ENCODE results near the gene ALG14.
A peak's percentile ranks its signal among the peaks of the same experiment; 100 is the strongest.
"Not testable (repeated sequence)": the region's sequence is repeated elsewhere in the genome, so short reads cannot be mapped to it uniquely, and the experiment has no call there.

Gene ALG14

GRCh38 chr1:95069710-95070093, 3.0 kb downstream of the ALG14 start:
- H3K9me3 Mint-ChIP-seq = no peaks in the 10 kb centered on the region
- no peak overlapping the region for H3K4me3 Mint-ChIP-seq
- H3K36me3 Mint-ChIP-seq = peaks cover 14% of the 10 kb centered on the region
- no peak overlapping the region for H3K27ac Mint-ChIP-seq
- H3K4me1 Mint-ChIP-seq = peaks cover 21% of the 10 kb centered on the region
- DNase-seq (ENCODE audit: low spot score in 2 of 2) (no peak), ATAC-seq (no peak)

DNA sequence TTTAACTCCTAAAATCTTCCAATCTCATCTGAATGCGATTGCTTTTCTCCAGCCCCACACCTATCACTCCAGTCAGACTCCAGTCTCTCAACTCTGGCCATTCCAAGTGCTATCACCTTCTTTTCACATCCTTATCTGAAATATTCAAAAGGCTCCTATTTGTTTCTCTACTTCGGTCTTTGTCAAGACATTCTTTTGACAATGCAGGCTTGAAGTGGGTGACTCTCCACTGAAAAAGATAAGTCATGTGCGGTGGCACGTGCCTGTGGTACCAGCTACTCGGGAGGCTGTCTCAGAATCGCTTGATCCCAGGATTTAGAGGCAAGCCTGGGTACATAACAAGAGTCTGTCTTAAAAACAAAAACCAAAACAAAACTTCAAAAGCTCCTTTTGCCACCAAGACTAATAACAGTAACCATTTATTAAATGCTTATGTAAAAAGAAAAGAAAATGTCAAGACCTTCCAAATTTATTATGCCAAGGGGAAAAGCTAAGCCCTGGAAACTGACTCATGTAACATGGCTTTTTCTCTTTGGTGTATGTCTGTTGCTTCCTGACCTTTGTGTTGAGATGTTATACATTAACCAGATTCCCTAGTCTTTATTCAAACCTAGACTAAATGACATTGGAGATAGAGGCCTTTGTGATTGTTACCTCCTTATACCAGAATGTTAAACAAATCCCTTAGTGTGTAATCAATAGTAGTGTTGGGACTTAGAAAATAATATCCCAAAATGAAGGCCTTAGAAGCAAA, 3.6 kb downstream of the ALG14 start:
- Mint-ChIP-seq H3K27ac (no peak overlapping the region), H3K4me1 (peaks cover 21% of the 10 kb centered on the region), H3K4me3 (no peak overlapping the region), H3K36me3 (peaks cover 17% of the 10 kb centered on the region), H3K9me3 (no peaks in the 10 kb centered on the region)
- DNase-seq (ENCODE audit: low spot score in 2 of 2) (no peak), ATAC-seq (no peak)

DNA sequence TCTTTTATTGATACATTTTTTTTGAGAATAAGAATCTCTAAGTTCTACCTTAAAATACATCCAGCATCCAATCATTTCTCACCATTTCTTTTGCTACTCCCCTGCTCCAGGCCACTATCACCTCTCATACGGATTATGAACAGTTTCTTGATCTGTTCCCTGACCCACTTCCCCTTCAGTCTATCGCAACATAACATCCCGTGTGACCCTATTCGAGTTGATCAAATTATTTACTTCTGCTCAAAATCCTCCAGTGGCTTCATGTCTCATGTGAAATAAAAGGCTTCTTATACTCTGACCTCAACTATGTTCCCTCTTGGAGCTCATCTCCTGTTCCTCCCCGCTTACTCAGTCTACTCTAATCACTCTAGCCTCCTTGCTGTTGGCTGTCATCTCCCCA, 5.2 kb downstream of the ALG14 start:
- H3K4me3 Mint-ChIP-seq = no peak overlapping the region
- peaks cover 18% of the 10 kb centered on the region for H3K4me1 Mint-ChIP-seq
- ATAC-seq (no peak), DNase-seq (ENCODE audit: low spot score in 2 of 2) (no peak)
- H3K27ac Mint-ChIP-seq = no peak overlapping the region
- H3K9me3 Mint-ChIP-seq = no peaks in the 10 kb centered on the region
- peaks cover 11% of the 10 kb centered on the region for H3K36me3 Mint-ChIP-seq

DNA sequence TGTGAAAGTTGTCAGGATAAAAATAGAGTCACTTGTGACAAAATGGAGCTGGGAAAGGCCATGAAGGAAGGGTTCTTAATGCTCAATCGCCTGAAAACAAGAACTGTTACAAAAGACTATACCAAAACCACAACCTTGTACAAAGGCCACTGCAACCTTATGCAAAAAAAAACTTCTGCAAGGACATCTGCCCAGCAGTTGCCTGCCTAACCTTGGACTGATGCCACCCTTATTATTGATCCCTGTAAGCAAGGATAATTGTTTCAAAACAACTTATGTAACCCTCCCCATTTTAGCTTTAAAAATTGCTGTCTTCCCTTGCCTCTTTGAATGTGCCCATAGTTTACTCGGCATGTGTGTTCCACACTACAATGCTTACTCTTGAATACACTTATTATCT, 5.7 kb downstream of the ALG14 start:
- DNase-seq (ENCODE audit: low spot score in 2 of 2) = no peak
- Mint-ChIP-seq H3K27ac (no peak overlapping the region), H3K4me3 (no peak overlapping the region), H3K4me1 (peaks cover 13% of the 10 kb centered on the region), H3K9me3 (no peaks in the 10 kb centered on the region), H3K36me3 (peaks cover 8% of the 10 kb centered on the region)
- ATAC-seq = no peak

GRCh38 chr1:95061445-95062006, 11.2 kb downstream of the ALG14 start:
- DNase-seq (ENCODE audit: low spot score in 2 of 2) = no peak
- Mint-ChIP-seq H3K9me3 (no peaks in the 10 kb centered on the region), H3K27ac (no peak overlapping the region), H3K4me3 (no peak overlapping the region), H3K4me1 (no peaks in the 10 kb centered on the region), H3K36me3 (peaks cover 8% of the 10 kb centered on the region)
- no peak for ATAC-seq

DNA sequence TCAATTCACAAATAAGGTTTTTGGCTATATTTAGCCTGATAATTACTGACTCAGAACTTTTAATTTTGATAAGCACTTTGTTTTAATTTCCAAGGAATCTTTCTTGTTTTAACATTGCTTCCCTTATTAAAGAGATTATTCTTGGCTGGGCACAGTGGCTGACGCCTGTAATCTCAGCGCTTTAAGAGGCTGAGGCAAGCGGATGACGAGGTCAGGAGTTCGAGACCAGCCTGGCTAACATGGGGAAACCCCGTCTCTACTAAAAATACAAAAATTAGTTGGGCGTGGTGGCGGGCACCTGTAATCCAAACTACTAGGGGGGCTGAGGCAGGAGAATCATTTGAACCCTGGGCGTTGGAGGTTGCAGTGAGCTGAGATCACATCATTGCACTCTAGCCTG, 13.8 kb downstream of the ALG14 start:
- peaks cover 3% of the 10 kb centered on the region for H3K36me3 Mint-ChIP-seq
- no peak for DNase-seq (ENCODE audit: low spot score in 2 of 2)
- no peaks in the 10 kb centered on the region for H3K9me3 Mint-ChIP-seq
- H3K27ac Mint-ChIP-seq = no peak overlapping the region
- H3K4me3 Mint-ChIP-seq = no peak overlapping the region
- no peaks in the 10 kb centered on the region for H3K4me1 Mint-ChIP-seq
- no peak for ATAC-seq

GRCh38 chr1:95057351-95057750, 15.4 kb downstream of the ALG14 start:
- H3K4me1 Mint-ChIP-seq = no peaks in the 10 kb centered on the region
- ATAC-seq = no peak
- DNase-seq (ENCODE audit: low spot score in 2 of 2) = no peak
- H3K4me3 Mint-ChIP-seq = no peak overlapping the region
- H3K36me3 Mint-ChIP-seq = no peaks in the 10 kb centered on the region
- H3K27ac Mint-ChIP-seq = no peak overlapping the region
- no peaks in the 10 kb centered on the region for H3K9me3 Mint-ChIP-seq

DNA sequence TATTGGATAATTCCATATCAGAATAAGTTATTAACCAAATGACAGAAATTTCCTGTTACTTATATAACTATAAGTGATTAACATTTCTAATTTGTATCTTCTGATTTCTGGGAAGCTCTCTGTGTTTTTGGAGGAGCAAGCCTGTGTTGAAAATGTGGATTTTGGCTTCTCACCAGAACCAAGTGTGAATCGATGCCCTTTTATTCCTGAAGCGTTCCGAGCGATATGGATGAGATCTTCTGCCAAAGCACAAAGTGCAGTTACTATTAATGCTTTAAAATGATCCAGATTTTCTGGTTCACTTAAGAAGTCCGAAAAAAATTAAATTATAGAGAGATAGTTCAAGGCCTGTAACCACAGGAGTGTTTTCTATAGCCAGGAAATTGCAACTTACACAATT, 22.8 kb downstream of the ALG14 start:
- no peak overlapping the region for H3K27ac Mint-ChIP-seq
- H3K36me3 Mint-ChIP-seq = no peaks in the 10 kb centered on the region
- no peak overlapping the region for H3K4me3 Mint-ChIP-seq
- no peaks in the 10 kb centered on the region for H3K9me3 Mint-ChIP-seq
- no peak for ATAC-seq
- no peaks in the 10 kb centered on the region for H3K4me1 Mint-ChIP-seq
- DNase-seq (ENCODE audit: low spot score in 2 of 2) = no peak

DNA sequence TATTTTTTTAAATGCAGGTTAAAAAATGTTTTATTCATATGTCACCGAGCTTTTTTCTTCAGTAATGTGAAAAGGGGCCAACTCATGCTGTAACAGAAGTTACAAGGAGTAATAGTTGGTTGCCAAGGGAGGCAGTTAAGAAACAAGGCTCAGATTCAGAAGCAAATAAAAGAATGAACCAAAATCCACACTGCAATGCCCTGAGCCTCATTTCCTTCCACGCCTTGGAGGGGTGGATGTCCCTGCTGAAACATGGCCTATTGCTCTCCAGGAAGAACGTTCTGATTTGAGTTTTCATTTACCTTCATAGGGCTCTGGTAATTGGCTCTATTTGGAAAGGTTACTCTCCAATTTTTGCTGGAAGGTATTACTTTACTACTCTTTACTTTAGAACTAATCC, 24.4 kb downstream of the ALG14 start:
- DNase-seq (ENCODE audit: low spot score in 2 of 2) (no peak), ATAC-seq (no peak)
- Mint-ChIP-seq H3K9me3 (no peaks in the 10 kb centered on the region), H3K36me3 (no peaks in the 10 kb centered on the region), H3K27ac (no peak overlapping the region), H3K4me3 (no peak overlapping the region), H3K4me1 (no peaks in the 10 kb centered on the region)

- H3K4me1 Mint-ChIP-seq; H3K4me3 Mint-ChIP-seq; H3K9me3 Mint-ChIP-seq; H3K36me3 Mint-ChIP-seq; DNase-seq (ENCODE audit: low spot score in 2 of 2); ATAC-seq; H3K27ac Mint-ChIP-seq: not testable (repeated sequence)
Measured at GRCh38 chr1:95047624-95048023, 25.1 kb downstream of the ALG14 start.

DNA sequence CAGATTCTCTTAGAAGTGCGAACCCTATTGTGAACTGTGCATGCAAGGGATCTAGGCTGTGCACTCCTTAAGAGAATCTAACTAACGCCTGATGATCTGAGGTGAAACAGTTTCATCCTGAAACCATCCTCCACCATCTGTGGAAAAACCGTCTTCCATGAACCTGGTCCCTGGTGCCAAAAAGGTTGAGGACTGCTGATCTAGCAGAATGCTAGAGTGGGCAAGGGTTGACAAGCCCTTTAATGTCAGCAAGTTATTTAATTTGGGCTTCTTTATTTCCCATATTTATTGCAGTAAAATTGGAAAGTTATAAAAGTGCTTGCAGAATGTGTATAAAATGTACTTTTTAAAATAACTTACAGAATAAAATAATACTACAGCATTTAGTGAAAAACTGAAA, 26.4 kb downstream of the ALG14 start:
- no peaks in the 10 kb centered on the region for H3K36me3 Mint-ChIP-seq
- ATAC-seq (no peak), DNase-seq (ENCODE audit: low spot score in 2 of 2) (no peak)
- H3K4me1 Mint-ChIP-seq = no peaks in the 10 kb centered on the region
- no peaks in the 10 kb centered on the region for H3K9me3 Mint-ChIP-seq
- no peak overlapping the region for H3K27ac Mint-ChIP-seq
- no peak overlapping the region for H3K4me3 Mint-ChIP-seq

GRCh38 chr1:95043141-95043980, 29.4 kb downstream of the ALG14 start:
- DNase-seq (ENCODE audit: low spot score in 2 of 2) (peak; percentile 62 to 83), ATAC-seq (peak; percentile 94)
- Mint-ChIP-seq H3K36me3 (no peaks in the 10 kb centered on the region), H3K9me3 (no peaks in the 10 kb centered on the region), H3K27ac (no peak overlapping the region), H3K4me1 (no peaks in the 10 kb centered on the region), H3K4me3 (no peak overlapping the region)

- no peak for ATAC-seq
- DNase-seq (ENCODE audit: low spot score in 2 of 2) = no peak
- Mint-ChIP-seq H3K27ac (no peak overlapping the region), H3K4me3 (no peak overlapping the region), H3K9me3 (no peaks in the 10 kb centered on the region), H3K36me3 (no peaks in the 10 kb centered on the region), H3K4me1 (no peaks in the 10 kb centered on the region)
Measured at GRCh38 chr1:95042286-95042685, 30.5 kb downstream of the ALG14 start.

DNA sequence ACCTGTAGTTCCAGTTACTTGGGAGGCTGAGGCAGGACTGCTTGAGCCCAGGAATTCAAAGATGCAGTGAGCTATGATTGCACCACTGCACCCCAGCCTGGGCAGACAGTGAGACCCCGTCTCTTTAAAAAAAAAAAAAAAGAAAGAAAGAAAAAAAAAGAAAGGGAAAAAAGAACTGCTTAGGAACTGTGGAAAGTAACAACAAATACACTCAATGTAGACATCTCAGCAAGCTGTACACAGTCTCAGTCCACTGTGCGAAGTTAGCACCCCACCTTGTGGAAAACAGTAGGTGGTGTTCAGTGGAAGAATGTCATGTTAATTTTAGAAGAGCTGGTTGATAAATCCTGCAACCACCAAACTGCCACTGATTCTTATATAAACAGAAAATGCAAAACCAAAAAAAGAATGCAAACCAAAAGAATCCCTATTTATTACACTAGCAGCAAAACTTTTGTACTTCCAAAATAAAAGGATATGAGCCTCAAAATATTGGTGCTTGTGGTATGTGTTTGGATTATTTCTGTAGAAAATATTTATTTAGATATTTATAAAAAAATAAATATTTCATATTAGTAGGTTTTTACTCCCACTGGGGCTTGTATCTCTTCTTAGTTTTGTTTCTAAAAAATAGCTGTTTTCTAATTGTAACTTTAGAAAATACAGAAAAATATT, 31.1 kb downstream of the ALG14 start:
- DNase-seq (ENCODE audit: low spot score in 2 of 2) (no peak), ATAC-seq (no peak)
- Mint-ChIP-seq H3K36me3 (no peaks in the 10 kb centered on the region), H3K4me1 (no peaks in the 10 kb centered on the region), H3K9me3 (no peaks in the 10 kb centered on the region), H3K27ac (no peak overlapping the region), H3K4me3 (no peak overlapping the region)

GRCh38 chr1:95040032-95040525, 32.7 kb downstream of the ALG14 start:
- Mint-ChIP-seq H3K4me3 (no peak overlapping the region), H3K4me1 (no peaks in the 10 kb centered on the region), H3K9me3 (no peaks in the 10 kb centered on the region), H3K36me3 (no peaks in the 10 kb centered on the region), H3K27ac (no peak overlapping the region)
- ATAC-seq (no peak), DNase-seq (ENCODE audit: low spot score in 2 of 2) (no peak)
